ENCODE data around the gene CLIC6.

DNA sequence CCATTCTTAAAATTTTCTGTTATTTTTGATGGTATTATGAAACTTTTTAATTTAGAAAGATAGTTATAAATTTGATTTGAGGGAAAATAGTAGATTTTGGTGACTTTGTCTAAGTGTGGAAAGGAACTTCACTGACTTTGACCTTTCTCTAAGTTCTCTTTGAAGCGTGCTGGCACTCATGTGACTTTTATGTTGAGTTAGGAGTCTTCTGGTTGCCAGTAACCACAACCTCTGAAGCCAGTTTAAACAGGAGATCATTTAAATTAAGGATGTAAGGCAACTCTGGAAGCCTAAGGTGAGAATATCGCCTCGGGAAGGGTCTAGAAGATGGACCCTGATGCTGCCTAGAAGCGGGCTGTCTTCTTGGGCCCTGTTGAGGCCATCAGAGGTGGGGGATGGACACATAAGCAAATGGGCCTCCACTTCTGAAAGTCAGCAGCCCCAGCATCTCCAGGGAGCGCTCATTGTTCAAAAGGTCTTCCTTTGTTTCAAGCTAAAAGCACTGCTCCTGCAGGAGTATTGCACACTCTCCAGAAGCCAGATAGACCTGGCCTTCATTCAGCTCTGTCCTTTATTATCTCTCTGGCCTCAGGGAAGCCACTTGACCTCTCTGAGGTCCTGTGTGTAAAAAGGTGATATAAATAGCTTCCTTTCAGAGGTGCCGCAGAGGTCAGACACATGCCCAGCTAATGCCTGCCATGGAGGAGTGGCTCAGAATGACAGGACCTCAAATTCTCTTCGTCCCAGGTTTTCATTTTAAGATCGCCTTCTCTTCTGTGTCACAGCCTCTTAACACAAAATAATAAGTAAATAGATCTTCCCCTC is 48.7 kb upstream of the CLIC6 start:
- TF ChIP-seq, protein P1, sequence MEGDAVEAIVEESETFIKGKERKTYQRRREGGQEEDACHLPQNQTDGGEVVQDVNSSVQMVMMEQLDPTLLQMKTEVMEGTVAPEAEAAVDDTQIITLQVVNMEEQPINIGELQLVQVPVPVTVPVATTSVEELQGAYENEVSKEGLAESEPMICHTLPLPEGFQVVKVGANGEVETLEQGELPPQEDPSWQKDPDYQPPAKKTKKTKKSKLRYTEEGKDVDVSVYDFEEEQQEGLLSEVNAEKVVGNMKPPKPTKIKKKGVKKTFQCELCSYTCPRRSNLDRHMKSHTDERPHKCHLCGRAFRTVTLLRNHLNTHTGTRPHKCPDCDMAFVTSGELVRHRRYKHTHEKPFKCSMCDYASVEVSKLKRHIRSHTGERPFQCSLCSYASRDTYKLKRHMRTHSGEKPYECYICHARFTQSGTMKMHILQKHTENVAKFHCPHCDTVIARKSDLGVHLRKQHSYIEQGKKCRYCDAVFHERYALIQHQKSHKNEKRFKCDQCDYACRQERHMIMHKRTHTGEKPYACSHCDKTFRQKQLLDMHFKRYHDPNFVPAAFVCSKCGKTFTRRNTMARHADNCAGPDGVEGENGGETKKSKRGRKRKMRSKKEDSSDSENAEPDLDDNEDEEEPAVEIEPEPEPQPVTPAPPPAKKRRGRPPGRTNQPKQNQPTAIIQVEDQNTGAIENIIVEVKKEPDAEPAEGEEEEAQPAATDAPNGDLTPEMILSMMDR (IDR thresholded peaks at IDR 0.05): no peak
- TF ChIP-seq POLR2A (IDR thresholded peaks at IDR 0.05): no peak
